ENCODE data around the gene UBR4.

Gene UBR4

GRCh38 chr1:19049798-19050197 is 160.3 kb downstream of the UBR4 start:
- no peak overlapping the region for H3K4me2 ChIP-seq (ENCODE audit: low read length)
- H3K9me2 ChIP-seq (replicated peaks; ENCODE audit: control insufficient read depth, low read length), result no peaks in the 10 kb centered on the region
- no peaks in the 10 kb centered on the region for H4K20me1 ChIP-seq (ENCODE audit: control insufficient read depth, insufficient read depth, low read depth, low read length)
- no peaks in the 10 kb centered on the region for H3K9me3 ChIP-seq (ENCODE audit: control insufficient read depth, insufficient read depth, low read length)
- no peaks in the 10 kb centered on the region for H3K79me2 ChIP-seq (ENCODE audit: control insufficient read depth, low read length)
- no peaks in the 10 kb centered on the region for H3K4me1 ChIP-seq (ENCODE audit: control insufficient read depth, low read length)
- H3K27me3 ChIP-seq (ENCODE audit: control insufficient read depth, low read length), result no peaks in the 10 kb centered on the region
- no peak overlapping the region for H3K4me3 ChIP-seq (ENCODE audit: low read length)
- H3F3A ChIP-seq (ENCODE audit: control insufficient read depth, insufficient read depth), result no peaks in the 10 kb centered on the region
- H3K36me3 ChIP-seq (ENCODE audit: control insufficient read depth, low read length), result no peaks in the 10 kb centered on the region
- TF ChIP-seq CTCF (IDR thresholded peaks at IDR 0.05; ENCODE audit: low read depth, low read length, poor library complexity, severe bottlenecking) (no peak), EZH2phosphoT487 (IDR thresholded peaks at IDR 0.05; ENCODE audit: borderline replicate concordance, low read length) (no peak)
- H3K27ac ChIP-seq (ENCODE audit: low read depth, low read length), result no peak overlapping the region

GRCh38 chr1:19049128-19049768 is 160.8 kb downstream of the UBR4 start:
- no peaks in the 10 kb centered on the region for H3K9me3 ChIP-seq (ENCODE audit: control insufficient read depth, insufficient read depth, low read length)
- no peaks in the 10 kb centered on the region for H3K27me3 ChIP-seq (ENCODE audit: control insufficient read depth, low read length)
- H3F3A ChIP-seq (ENCODE audit: control insufficient read depth, insufficient read depth), result no peaks in the 10 kb centered on the region
- H3K9me2 ChIP-seq (replicated peaks; ENCODE audit: control insufficient read depth, low read length), result no peaks in the 10 kb centered on the region
- H3K27ac ChIP-seq (ENCODE audit: low read depth, low read length), result no peak overlapping the region
- no peaks in the 10 kb centered on the region for H4K20me1 ChIP-seq (ENCODE audit: control insufficient read depth, insufficient read depth, low read depth, low read length)
- TF ChIP-seq CTCF (IDR thresholded peaks at IDR 0.05; ENCODE audit: low read depth, low read length, poor library complexity, severe bottlenecking) (no peak), EZH2phosphoT487 (IDR thresholded peaks at IDR 0.05; ENCODE audit: borderline replicate concordance, low read length) (no peak)
- no peaks in the 10 kb centered on the region for H3K4me1 ChIP-seq (ENCODE audit: control insufficient read depth, low read length)
- no peak overlapping the region for H3K4me3 ChIP-seq (ENCODE audit: low read length)
- no peaks in the 10 kb centered on the region for H3K79me2 ChIP-seq (ENCODE audit: control insufficient read depth, low read length)
- no peaks in the 10 kb centered on the region for H3K36me3 ChIP-seq (ENCODE audit: control insufficient read depth, low read length)
- H3K4me2 ChIP-seq (ENCODE audit: low read length), result no peak overlapping the region

- Histone ChIP-seq H3K9me2 (replicated peaks; ENCODE audit: control insufficient read depth, low read length) (no peaks in the 10 kb centered on the region), H3K27me3 (ENCODE audit: control insufficient read depth, low read length) (peaks cover 7% of the 10 kb centered on the region; the same call in 1 of the 2 replicates), H3K79me2 (ENCODE audit: control insufficient read depth, low read length) (no peaks in the 10 kb centered on the region), H3K4me2 (ENCODE audit: low read length) (no peak overlapping the region), H3F3A (ENCODE audit: control insufficient read depth, insufficient read depth) (no peaks in the 10 kb centered on the region), H3K4me1 (ENCODE audit: control insufficient read depth, low read length) (no peaks in the 10 kb centered on the region), H3K27ac (ENCODE audit: low read depth, low read length) (no peak overlapping the region), H3K4me3 (ENCODE audit: low read length) (no peak overlapping the region), H3K9me3 (ENCODE audit: control insufficient read depth, insufficient read depth, low read length) (no peaks in the 10 kb centered on the region), H3K36me3 (ENCODE audit: control insufficient read depth, low read length) (no peaks in the 10 kb centered on the region), H4K20me1 (ENCODE audit: control insufficient read depth, insufficient read depth, low read depth, low read length) (no peaks in the 10 kb centered on the region)
- TF ChIP-seq CTCF (IDR thresholded peaks at IDR 0.05; ENCODE audit: low read depth, low read length, poor library complexity, severe bottlenecking) (no peak), EZH2phosphoT487 (IDR thresholded peaks at IDR 0.05; ENCODE audit: borderline replicate concordance, low read length) (no peak)
Observed at GRCh38 chr1:19046972-19047731, 162.9 kb downstream of the UBR4 start.

Measured in DOHH2 (cell line).